Coronary artery (tissue), 2 donors: Measurements from ENCODE around the gene RTL5.

Source experiments
- DNase-seq: peaks from one replicate; pipeline ENCODE4 v3.0.0-alpha.2; 2017; ENCODE audit warnings: low spot score
- H3K27ac ChIP-seq, 2 donors: fragments of 200-600 bp; sonication (generic); one replicate each; pipeline ENCODE4 v1.5.1; 2016 to 2019
- H3K4me3 ChIP-seq: fragments of 200-600 bp; sonication (generic); 2 replicates; pipeline ENCODE4 v1.5.1; 2016; ENCODE audit warnings: mild to moderate bottlenecking, moderate library complexity
- CTCF ChIP-seq: fragments of 200-600 bp; sonication (generic); IDR thresholded peaks from one replicate; pipeline ENCODE4 v1.5.1; 2019; ENCODE audit warnings: antibody characterized with exemption

Gene RTL5

GRCh38 chrX:72125331-72126047 is 6.2 kb downstream of the RTL5 start:
- Histone ChIP-seq H3K4me3 (no peak overlapping the region), H3K27ac (peak overlapping the region; percentile 57 to 89)
- DNase-seq: peak; percentile 69
- TF ChIP-seq CTCF: no peak

GRCh38 chrX:72124540-72125201 is 7.0 kb downstream of the RTL5 start:
- no peak overlapping the region for H3K4me3 ChIP-seq
- H3K27ac ChIP-seq: peak overlapping the region; percentile 60 to 89
- DNase-seq: peak; percentile 57
- no peak for TF ChIP-seq CTCF

- H3K4me3 ChIP-seq: peak overlapping the region; percentile 25
- TF ChIP-seq CTCF: no peak
- peak overlapping the region; percentile 60 to 89 for H3K27ac ChIP-seq
- DNase-seq: peak; percentile 80
Measured at GRCh38 chrX:72123471-72124185, 8.1 kb downstream of the RTL5 start.

GRCh38 chrX:72122621-72123337 is 8.9 kb downstream of the RTL5 start:
- no peak for TF ChIP-seq CTCF
- peak; percentile 62 for DNase-seq
- no peak overlapping the region for H3K4me3 ChIP-seq
- H3K27ac ChIP-seq: peak overlapping the region in 1 of 2 donors; percentile 89

GRCh38 chrX:72121383-72121782 is 10.3 kb downstream of the RTL5 start:
- H3K27ac ChIP-seq: peak overlapping the region; percentile 56 to 85
- no peak for TF ChIP-seq CTCF
- no peak for DNase-seq
- peak overlapping the region; percentile 27 for H3K4me3 ChIP-seq

- TF ChIP-seq CTCF: no peak
- H3K27ac ChIP-seq: peak overlapping the region; percentile 56 to 85
- DNase-seq: peak; percentile 67
- H3K4me3 ChIP-seq: peak overlapping the region; percentile 27
Measured at GRCh38 chrX:72120837-72121236, 10.9 kb downstream of the RTL5 start.
